D721Med (cell line): ENCODE measurements around the gene ZNF710.

ENCODE experiments used
- DNase-seq: peaks from one replicate; pipeline ENCODE4 v3.0.0; 2011; ENCODE audit warnings: low spot score; ENCODE audit not compliant: insufficient read length
- FAIRE-seq: peaks from 2 replicates; lab custom pipeline; 2011; peaks lifted over from hg19 to GRCh38; lab: Jason Lieb, UNC
- TF ChIP-seq, protein P1 (sequence below): IDR thresholded peaks from 2 replicates; pipeline ENCODE4 v1.5.1; 2012; ENCODE audit warnings: mild to moderate bottlenecking, control low read depth; ENCODE audit not compliant: insufficient read depth; ENCODE audit errors: missing control alignments

ZNF710 gene

GRCh38 chr15:90062023-90062442 lies 60.9 kb downstream of the ZNF710 start:
- TF ChIP-seq, protein P1, sequence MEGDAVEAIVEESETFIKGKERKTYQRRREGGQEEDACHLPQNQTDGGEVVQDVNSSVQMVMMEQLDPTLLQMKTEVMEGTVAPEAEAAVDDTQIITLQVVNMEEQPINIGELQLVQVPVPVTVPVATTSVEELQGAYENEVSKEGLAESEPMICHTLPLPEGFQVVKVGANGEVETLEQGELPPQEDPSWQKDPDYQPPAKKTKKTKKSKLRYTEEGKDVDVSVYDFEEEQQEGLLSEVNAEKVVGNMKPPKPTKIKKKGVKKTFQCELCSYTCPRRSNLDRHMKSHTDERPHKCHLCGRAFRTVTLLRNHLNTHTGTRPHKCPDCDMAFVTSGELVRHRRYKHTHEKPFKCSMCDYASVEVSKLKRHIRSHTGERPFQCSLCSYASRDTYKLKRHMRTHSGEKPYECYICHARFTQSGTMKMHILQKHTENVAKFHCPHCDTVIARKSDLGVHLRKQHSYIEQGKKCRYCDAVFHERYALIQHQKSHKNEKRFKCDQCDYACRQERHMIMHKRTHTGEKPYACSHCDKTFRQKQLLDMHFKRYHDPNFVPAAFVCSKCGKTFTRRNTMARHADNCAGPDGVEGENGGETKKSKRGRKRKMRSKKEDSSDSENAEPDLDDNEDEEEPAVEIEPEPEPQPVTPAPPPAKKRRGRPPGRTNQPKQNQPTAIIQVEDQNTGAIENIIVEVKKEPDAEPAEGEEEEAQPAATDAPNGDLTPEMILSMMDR = no peak
- no peak for DNase-seq
- no peak for FAIRE-seq

GRCh38 chr15:90062462-90062932 lies 61.4 kb downstream of the ZNF710 start:
- no peak for DNase-seq
- TF ChIP-seq, protein P1 = no peak
- no peak for FAIRE-seq

DNA sequence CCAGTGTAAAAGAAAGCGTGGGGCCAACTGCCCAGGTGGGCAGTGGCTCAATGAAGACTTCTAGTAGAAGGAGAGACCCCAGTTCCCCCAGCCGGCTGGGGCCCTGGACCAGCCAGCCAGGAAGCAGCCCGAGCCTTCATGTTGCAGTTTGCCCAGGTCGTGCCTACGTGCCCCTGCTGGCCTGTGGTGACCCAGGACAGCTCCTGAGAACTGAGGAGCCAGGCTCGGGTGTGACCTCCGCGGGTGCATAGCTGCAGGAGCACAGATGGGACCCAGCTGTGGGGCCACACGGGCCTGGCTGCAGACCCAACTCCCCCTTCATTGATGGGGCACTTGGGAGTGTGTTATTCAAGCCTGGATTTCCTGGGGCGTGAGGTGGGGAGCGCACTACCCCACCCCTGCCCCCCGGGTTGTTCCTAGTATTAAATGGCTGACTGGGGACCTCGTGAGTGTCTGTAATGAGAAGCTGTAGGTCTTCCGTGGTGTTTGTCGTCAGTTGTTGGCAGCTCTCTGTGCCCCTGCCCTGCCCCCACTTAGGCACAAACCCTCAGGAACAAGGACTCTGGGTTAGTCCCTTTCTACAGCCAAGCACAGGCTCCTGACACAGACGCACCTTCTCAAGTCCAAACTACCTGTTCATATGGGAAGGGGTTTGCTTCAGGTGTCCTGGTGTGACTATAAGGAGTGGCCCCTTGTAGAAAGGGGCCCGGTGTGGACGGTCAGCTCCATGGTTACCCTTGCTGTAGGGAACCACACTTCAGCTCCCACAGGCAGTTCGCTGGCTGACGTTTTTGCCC lies 62.0 kb downstream of the ZNF710 start:
- FAIRE-seq (no peak), DNase-seq (no peak)
- TF ChIP-seq, protein P1 = no peak

DNA sequence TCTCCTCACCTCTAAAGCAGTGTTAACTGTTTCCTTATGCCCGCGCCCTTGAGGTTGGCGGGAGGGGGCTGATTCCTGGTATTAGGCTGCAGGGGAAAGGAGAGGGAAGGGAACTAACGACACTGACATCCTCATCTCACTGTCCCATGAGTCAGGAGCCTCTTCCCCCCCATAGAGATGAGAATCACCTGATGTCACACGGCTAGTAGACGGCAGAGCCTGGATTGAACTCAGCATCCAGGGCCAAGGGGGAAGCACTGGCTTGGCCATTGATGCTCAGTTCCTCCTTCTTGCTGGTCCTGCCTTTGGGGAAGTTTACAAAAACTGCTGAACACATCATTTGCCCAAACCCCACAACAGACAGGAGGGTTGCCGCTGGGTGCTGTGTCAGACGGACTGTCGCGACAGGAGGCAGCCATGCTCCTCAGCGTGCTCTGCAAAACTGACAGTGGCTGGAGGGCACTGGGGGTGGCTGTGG lies 62.7 kb downstream of the ZNF710 start:
- TF ChIP-seq, protein P1 = no peak
- no peak for FAIRE-seq
- DNase-seq = no peak

DNA sequence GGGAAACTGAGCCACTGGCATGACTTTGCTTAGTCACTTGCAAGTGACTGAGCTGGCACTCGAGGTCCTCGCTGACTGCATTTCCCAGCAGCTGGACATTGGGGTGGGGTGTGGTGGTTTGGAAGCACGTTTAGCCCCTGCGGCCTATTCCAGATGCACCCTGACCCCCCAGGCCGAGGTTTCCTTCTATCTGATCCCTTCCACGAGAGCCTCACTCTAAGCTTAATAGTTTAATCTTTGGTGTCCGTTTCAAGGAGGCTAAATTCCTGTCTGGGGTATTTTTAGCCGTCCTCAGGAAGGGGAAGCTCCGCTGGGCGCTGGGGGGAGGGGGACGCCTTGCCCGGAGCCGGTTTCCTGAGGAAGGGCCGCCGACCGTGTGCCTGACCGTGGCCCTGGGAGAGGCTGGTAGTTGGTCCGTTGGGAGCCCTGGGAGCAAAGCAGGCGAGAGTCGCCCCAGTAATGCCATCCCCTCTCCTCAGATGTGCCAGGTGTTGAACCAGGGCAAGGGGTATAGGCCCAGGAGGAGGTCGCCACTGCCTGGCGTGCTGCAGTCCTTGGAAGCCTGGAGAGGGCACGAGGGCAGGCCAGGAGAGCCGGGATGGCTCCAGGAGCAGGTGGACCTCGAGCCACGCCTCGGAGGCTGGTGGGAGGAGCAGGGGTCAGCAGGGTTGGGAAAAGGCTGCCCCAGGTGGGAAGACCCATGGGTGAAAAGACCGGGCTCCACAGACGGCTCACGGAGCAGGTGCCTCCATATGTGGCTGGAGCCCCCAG lies 64.0 kb downstream of the ZNF710 start:
- TF ChIP-seq, protein P1 = no peak
- FAIRE-seq (no peak), DNase-seq (no peak)

GRCh38 chr15:90065682-90066049 lies 64.5 kb downstream of the ZNF710 start:
- TF ChIP-seq, protein P1 = no peak
- DNase-seq (no peak), FAIRE-seq (no peak)
